GM18867 (cell line): ENCODE measurements around the gene ARHGEF16.

ENCODE experiments used
- ATAC-seq: cut with Tn5 transposase; IDR thresholded peaks from one replicate; pipeline ENCODE4 v1.9.1; 2021; ENCODE audit warnings: mild to moderate bottlenecking, moderate library complexity; ENCODE audit not compliant: unreplicated experiment

Gene ARHGEF16

GRCh38 chr1:3420218-3420951 lies 34.1 kb upstream of the ARHGEF16 start:
- no peak for ATAC-seq

- no peak for ATAC-seq
Measured at GRCh38 chr1:3422638-3423037, 31.8 kb upstream of the ARHGEF16 start.

- no peak for ATAC-seq
Measured at GRCh38 chr1:3423245-3423829, 31.1 kb upstream of the ARHGEF16 start.

- ATAC-seq: no peak
Measured at GRCh38 chr1:3423896-3424611, 30.4 kb upstream of the ARHGEF16 start.

- no peak for ATAC-seq
Measured at GRCh38 chr1:3425486-3426215, 28.8 kb upstream of the ARHGEF16 start.

GRCh38 chr1:3426956-3427535 lies 27.4 kb upstream of the ARHGEF16 start:
- no peak for ATAC-seq

- ATAC-seq: no peak
Measured at GRCh38 chr1:3427711-3428704, 26.5 kb upstream of the ARHGEF16 start.

- ATAC-seq: no peak
Measured at GRCh38 chr1:3428899-3429298, 25.6 kb upstream of the ARHGEF16 start.

- ATAC-seq: no peak
Measured at GRCh38 chr1:3429320-3429719, 25.1 kb upstream of the ARHGEF16 start.

GRCh38 chr1:3429766-3430165 lies 24.7 kb upstream of the ARHGEF16 start:
- no peak for ATAC-seq

GRCh38 chr1:3430406-3430805 lies 24.1 kb upstream of the ARHGEF16 start:
- no peak for ATAC-seq

GRCh38 chr1:3430820-3431219 lies 23.6 kb upstream of the ARHGEF16 start:
- ATAC-seq: no peak

- no peak for ATAC-seq
Measured at GRCh38 chr1:3431266-3431665, 23.2 kb upstream of the ARHGEF16 start.

GRCh38 chr1:3431686-3432085 lies 22.8 kb upstream of the ARHGEF16 start:
- no peak for ATAC-seq

GRCh38 chr1:3432306-3432705 lies 22.2 kb upstream of the ARHGEF16 start:
- no peak for ATAC-seq

GRCh38 chr1:3433076-3433475 lies 21.4 kb upstream of the ARHGEF16 start:
- no peak for ATAC-seq

- no peak for ATAC-seq
Measured at GRCh38 chr1:3433596-3434320, 20.7 kb upstream of the ARHGEF16 start.

GRCh38 chr1:3434406-3435110 lies 19.9 kb upstream of the ARHGEF16 start:
- ATAC-seq: no peak

GRCh38 chr1:3435666-3436065 lies 18.8 kb upstream of the ARHGEF16 start:
- ATAC-seq: no peak
